Measurements from ENCODE around the gene ANKS6.

Gene ANKS6

GRCh38 chr9:98738741-98739140 lies 57.6 kb downstream of the ANKS6 start:
- H3K4me2 ChIP-seq (ENCODE audit: insufficient read depth, low read length), result no peak overlapping the region
- H3K4me3 ChIP-seq (ENCODE audit: low read depth in 1 of 2, low read length in 2 of 2), result no peak overlapping the region
- H2AFZ ChIP-seq (ENCODE audit: low read depth, low read length), result no peak overlapping the region
- H3K9ac ChIP-seq (ENCODE audit: low read depth, low read length), result no peak overlapping the region
- no peaks in the 10 kb centered on the region for H3K9me3 ChIP-seq (ENCODE audit: insufficient read depth, low read length, severe bottlenecking)
- H3K36me3 ChIP-seq (ENCODE audit: insufficient read depth, low read length), result no peaks in the 10 kb centered on the region
- H3K4me1 ChIP-seq (ENCODE audit: insufficient read depth, low read length), result no peaks in the 10 kb centered on the region
- ATAC-seq (ENCODE audit: insufficient read depth, low read depth), result no peak
- H3K27ac ChIP-seq (ENCODE audit: low read length), result no peak overlapping the region
- no peak for DNase-seq
- H4K20me1 ChIP-seq (ENCODE audit: insufficient read depth, low read length), result no peaks in the 10 kb centered on the region
- no peak for TF ChIP-seq EZH2 (IDR thresholded peaks at IDR 0.05; ENCODE audit: borderline replicate concordance, low read depth, low read length, severe bottlenecking)
- no peak for TF ChIP-seq CTCF (IDR thresholded peaks at IDR 0.05; ENCODE audit: borderline replicate concordance, extremely low read depth, low read length, poor library complexity, severe bottlenecking)
- no peaks in the 10 kb centered on the region for H3K27me3 ChIP-seq (ENCODE audit: insufficient read depth, low read length, poor library complexity)
- H3K79me2 ChIP-seq (ENCODE audit: insufficient read depth, low read length), result no peaks in the 10 kb centered on the region

GRCh38 chr9:98736226-98736625 lies 60.1 kb downstream of the ANKS6 start:
- Histone ChIP-seq H3K27ac (ENCODE audit: low read length) (no peak overlapping the region), H3K79me2 (ENCODE audit: insufficient read depth, low read length) (no peaks in the 10 kb centered on the region), H3K27me3 (ENCODE audit: insufficient read depth, low read length, poor library complexity) (no peaks in the 10 kb centered on the region), H3K4me2 (ENCODE audit: insufficient read depth, low read length) (no peak overlapping the region), H3K36me3 (ENCODE audit: insufficient read depth, low read length) (no peaks in the 10 kb centered on the region), H3K4me3 (ENCODE audit: low read depth in 1 of 2, low read length in 2 of 2) (no peak overlapping the region), H3K9me3 (ENCODE audit: insufficient read depth, low read length, severe bottlenecking) (no peaks in the 10 kb centered on the region), H4K20me1 (ENCODE audit: insufficient read depth, low read length) (no peaks in the 10 kb centered on the region), H3K4me1 (ENCODE audit: insufficient read depth, low read length) (no peaks in the 10 kb centered on the region), H3K9ac (ENCODE audit: low read depth, low read length) (no peak overlapping the region), H2AFZ (ENCODE audit: low read depth, low read length) (no peak overlapping the region)
- DNase-seq (no peak), ATAC-seq (ENCODE audit: insufficient read depth, low read depth) (no peak)
- no peak for TF ChIP-seq CTCF (IDR thresholded peaks at IDR 0.05; ENCODE audit: borderline replicate concordance, extremely low read depth, low read length, poor library complexity, severe bottlenecking)
- no peak for TF ChIP-seq EZH2 (IDR thresholded peaks at IDR 0.05; ENCODE audit: borderline replicate concordance, low read depth, low read length, severe bottlenecking)

- no peak overlapping the region for H3K9ac ChIP-seq (ENCODE audit: low read depth, low read length)
- DNase-seq, result no peak
- H3K79me2 ChIP-seq (ENCODE audit: insufficient read depth, low read length), result no peaks in the 10 kb centered on the region
- H3K9me3 ChIP-seq (ENCODE audit: insufficient read depth, low read length, severe bottlenecking), result no peaks in the 10 kb centered on the region
- H3K4me1 ChIP-seq (ENCODE audit: insufficient read depth, low read length), result no peaks in the 10 kb centered on the region
- H2AFZ ChIP-seq (ENCODE audit: low read depth, low read length), result no peak overlapping the region
- no peak overlapping the region for H3K27ac ChIP-seq (ENCODE audit: low read length)
- no peak overlapping the region for H3K4me2 ChIP-seq (ENCODE audit: insufficient read depth, low read length)
- no peaks in the 10 kb centered on the region for H3K27me3 ChIP-seq (ENCODE audit: insufficient read depth, low read length, poor library complexity)
- no peaks in the 10 kb centered on the region for H4K20me1 ChIP-seq (ENCODE audit: insufficient read depth, low read length)
- no peaks in the 10 kb centered on the region for H3K36me3 ChIP-seq (ENCODE audit: insufficient read depth, low read length)
- TF ChIP-seq CTCF (IDR thresholded peaks at IDR 0.05; ENCODE audit: borderline replicate concordance, extremely low read depth, low read length, poor library complexity, severe bottlenecking) (no peak), EZH2 (IDR thresholded peaks at IDR 0.05; ENCODE audit: borderline replicate concordance, low read depth, low read length, severe bottlenecking) (no peak)
- ATAC-seq (ENCODE audit: insufficient read depth, low read depth), result no peak
- no peak overlapping the region for H3K4me3 ChIP-seq (ENCODE audit: low read depth in 1 of 2, low read length in 2 of 2)
Observed at GRCh38 chr9:98732801-98733200, 63.6 kb downstream of the ANKS6 start.

- TF ChIP-seq CTCF (IDR thresholded peaks at IDR 0.05; ENCODE audit: borderline replicate concordance, extremely low read depth, low read length, poor library complexity, severe bottlenecking) (no peak), EZH2 (IDR thresholded peaks at IDR 0.05; ENCODE audit: borderline replicate concordance, low read depth, low read length, severe bottlenecking) (no peak)
- Histone ChIP-seq H2AFZ (ENCODE audit: low read depth, low read length) (no peak overlapping the region), H3K9ac (ENCODE audit: low read depth, low read length) (no peak overlapping the region), H4K20me1 (ENCODE audit: insufficient read depth, low read length) (no peaks in the 10 kb centered on the region), H3K9me3 (ENCODE audit: insufficient read depth, low read length, severe bottlenecking) (no peaks in the 10 kb centered on the region), H3K4me2 (ENCODE audit: insufficient read depth, low read length) (no peak overlapping the region), H3K4me3 (ENCODE audit: low read depth in 1 of 2, low read length in 2 of 2) (no peak overlapping the region), H3K27ac (ENCODE audit: low read length) (no peak overlapping the region), H3K36me3 (ENCODE audit: insufficient read depth, low read length) (no peaks in the 10 kb centered on the region), H3K4me1 (ENCODE audit: insufficient read depth, low read length) (no peaks in the 10 kb centered on the region), H3K79me2 (ENCODE audit: insufficient read depth, low read length) (no peaks in the 10 kb centered on the region), H3K27me3 (ENCODE audit: insufficient read depth, low read length, poor library complexity) (no peaks in the 10 kb centered on the region)
- DNase-seq, result no peak
- no peak for ATAC-seq (ENCODE audit: insufficient read depth, low read depth)
Observed at GRCh38 chr9:98732091-98732490, 64.3 kb downstream of the ANKS6 start.

All from DND-41 (cell line).